ENCODE results near the gene RGS9. TPM values are rescaled to one million over a fixed set of nuclear protein-coding genes. Genes with fewer than 3 reads are reported as not detected.

The RGS9 gene
- total and polyA plus RNA-seq, 10 of the 15 experiments (the other 5 are each of a cell fraction or from before 2014, with no cell fraction given) = 1.1 to 10.6 (median 5.6) TPM

- TF ChIP-seq PKNOX1 (IDR thresholded peaks at IDR 0.05) (peak; percentile 57; the same call in 1 of the 2 replicates), RELB (IDR thresholded peaks at IDR 0.05; ENCODE audit: low read depth) (peak; percentile 81), SUZ12 (IDR thresholded peaks at IDR 0.05; ENCODE audit: unreplicated experiment) (no peak), USF1 (IDR thresholded peaks at IDR 0.05; ENCODE audit: borderline replicate concordance, extremely low read length, insufficient read depth, low read depth, low read length) (no peak), SIX5 (IDR thresholded peaks at IDR 0.05; ENCODE audit: low read depth, low read length, severe bottlenecking) (no peak), E2F4 (IDR thresholded peaks at IDR 0.05; ENCODE audit: low read depth, low read length) (no peak), ZBTB11 (CRISPR knock-in tag; IDR thresholded peaks at IDR 0.05) (no peak), PAX5 (IDR thresholded peaks at IDR 0.05; ENCODE audit: borderline replicate concordance, low read depth, low read length) (peak; percentile 85), PML (IDR thresholded peaks at IDR 0.05; ENCODE audit: low read length) (no peak), CEBPB (IDR thresholded peaks at IDR 0.05; ENCODE audit: borderline replicate concordance in 1 of 2, low read depth in 2 of 2, low read length in 2 of 2) (peak in 1 of 2 experiments; percentile 77; a peak in 1 of 4 replicates), SP1 (IDR thresholded peaks at IDR 0.05; ENCODE audit: low read depth, low read length) (no peak)
- TF ChIP-seq, protein P1, sequence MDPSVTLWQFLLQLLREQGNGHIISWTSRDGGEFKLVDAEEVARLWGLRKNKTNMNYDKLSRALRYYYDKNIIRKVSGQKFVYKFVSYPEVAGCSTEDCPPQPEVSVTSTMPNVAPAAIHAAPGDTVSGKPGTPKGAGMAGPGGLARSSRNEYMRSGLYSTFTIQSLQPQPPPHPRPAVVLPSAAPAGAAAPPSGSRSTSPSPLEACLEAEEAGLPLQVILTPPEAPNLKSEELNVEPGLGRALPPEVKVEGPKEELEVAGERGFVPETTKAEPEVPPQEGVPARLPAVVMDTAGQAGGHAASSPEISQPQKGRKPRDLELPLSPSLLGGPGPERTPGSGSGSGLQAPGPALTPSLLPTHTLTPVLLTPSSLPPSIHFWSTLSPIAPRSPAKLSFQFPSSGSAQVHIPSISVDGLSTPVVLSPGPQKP (IDR thresholded peaks at IDR 0.05; ENCODE audit: low read depth, low read length) = no peak
- TF ChIP-seq, protein P2, sequence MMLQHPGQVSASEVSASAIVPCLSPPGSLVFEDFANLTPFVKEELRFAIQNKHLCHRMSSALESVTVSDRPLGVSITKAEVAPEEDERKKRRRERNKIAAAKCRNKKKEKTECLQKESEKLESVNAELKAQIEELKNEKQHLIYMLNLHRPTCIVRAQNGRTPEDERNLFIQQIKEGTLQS (IDR thresholded peaks at IDR 0.05; ENCODE audit: borderline replicate concordance, extremely low read depth, low read depth, low read length) = no peak
- TF ChIP-seq, protein P3, sequence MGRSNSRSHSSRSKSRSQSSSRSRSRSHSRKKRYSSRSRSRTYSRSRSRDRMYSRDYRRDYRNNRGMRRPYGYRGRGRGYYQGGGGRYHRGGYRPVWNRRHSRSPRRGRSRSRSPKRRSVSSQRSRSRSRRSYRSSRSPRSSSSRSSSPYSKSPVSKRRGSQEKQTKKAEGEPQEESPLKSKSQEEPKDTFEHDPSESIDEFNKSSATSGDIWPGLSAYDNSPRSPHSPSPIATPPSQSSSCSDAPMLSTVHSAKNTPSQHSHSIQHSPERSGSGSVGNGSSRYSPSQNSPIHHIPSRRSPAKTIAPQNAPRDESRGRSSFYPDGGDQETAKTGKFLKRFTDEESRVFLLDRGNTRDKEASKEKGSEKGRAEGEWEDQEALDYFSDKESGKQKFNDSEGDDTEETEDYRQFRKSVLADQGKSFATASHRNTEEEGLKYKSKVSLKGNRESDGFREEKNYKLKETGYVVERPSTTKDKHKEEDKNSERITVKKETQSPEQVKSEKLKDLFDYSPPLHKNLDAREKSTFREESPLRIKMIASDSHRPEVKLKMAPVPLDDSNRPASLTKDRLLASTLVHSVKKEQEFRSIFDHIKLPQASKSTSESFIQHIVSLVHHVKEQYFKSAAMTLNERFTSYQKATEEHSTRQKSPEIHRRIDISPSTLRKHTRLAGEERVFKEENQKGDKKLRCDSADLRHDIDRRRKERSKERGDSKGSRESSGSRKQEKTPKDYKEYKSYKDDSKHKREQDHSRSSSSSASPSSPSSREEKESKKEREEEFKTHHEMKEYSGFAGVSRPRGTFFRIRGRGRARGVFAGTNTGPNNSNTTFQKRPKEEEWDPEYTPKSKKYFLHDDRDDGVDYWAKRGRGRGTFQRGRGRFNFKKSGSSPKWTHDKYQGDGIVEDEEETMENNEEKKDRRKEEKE (IDR thresholded peaks at IDR 0.05) = no peak
These were observed 91.8 kb downstream of the RGS9 start (continued) for GRCh38 chr17:65228734-65229620.

Data from GM12878 (cell line).